GM13977 (cell line): ENCODE results near the gene GFRA3.
A peak's percentile ranks its signal among the peaks of the same experiment; 100 is the strongest.

Source experiments
- DNase-seq: peaks from one replicate; pipeline ENCODE4 v3.0.0; 2012; ENCODE audit warnings: low spot score
- in situ Hi-C: fragments of 300-500 bp; cut with MboI; formaldehyde crosslinking; loops from one replicate; pipeline ENCODE4 v1.12.0; 2022; ENCODE audit warnings: low sequenced_read_pairs, low pct_unique_long_range_greater_than_20kb, mixed read lengths, inconsistent platforms; ENCODE audit not compliant: unreplicated experiment
- TF ChIP-seq, protein P1 (sequence below): IDR thresholded peaks from 2 replicates; pipeline ENCODE4 v1.5.1; 2012; ENCODE audit warnings: mild to moderate bottlenecking, control low read depth; ENCODE audit not compliant: insufficient read depth; ENCODE audit errors: extremely low read depth, missing control alignments

Gene GFRA3

DNA sequence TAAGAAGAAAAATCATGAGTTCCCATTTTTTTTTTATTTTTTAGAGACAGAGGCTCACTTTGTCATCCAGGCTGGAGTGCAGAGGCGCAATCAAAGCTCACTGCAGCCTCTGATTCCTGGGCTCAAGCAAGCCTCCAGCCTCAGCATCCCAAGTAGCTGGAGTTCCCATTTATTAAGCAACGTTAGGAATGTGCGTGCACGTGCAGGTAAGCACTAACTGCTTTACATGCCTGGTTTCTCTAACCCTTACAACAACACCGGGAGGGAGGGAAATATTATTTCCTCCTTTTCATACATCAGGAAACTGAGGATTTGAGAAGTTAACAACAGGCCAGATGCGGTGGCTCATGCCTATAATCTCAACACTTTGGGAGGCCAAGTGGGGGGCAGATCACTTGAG, 45.0 kb downstream of the GFRA3 start:
- in situ Hi-C loops = no loop called here
- DNase-seq = no peak
- TF ChIP-seq, protein P1, sequence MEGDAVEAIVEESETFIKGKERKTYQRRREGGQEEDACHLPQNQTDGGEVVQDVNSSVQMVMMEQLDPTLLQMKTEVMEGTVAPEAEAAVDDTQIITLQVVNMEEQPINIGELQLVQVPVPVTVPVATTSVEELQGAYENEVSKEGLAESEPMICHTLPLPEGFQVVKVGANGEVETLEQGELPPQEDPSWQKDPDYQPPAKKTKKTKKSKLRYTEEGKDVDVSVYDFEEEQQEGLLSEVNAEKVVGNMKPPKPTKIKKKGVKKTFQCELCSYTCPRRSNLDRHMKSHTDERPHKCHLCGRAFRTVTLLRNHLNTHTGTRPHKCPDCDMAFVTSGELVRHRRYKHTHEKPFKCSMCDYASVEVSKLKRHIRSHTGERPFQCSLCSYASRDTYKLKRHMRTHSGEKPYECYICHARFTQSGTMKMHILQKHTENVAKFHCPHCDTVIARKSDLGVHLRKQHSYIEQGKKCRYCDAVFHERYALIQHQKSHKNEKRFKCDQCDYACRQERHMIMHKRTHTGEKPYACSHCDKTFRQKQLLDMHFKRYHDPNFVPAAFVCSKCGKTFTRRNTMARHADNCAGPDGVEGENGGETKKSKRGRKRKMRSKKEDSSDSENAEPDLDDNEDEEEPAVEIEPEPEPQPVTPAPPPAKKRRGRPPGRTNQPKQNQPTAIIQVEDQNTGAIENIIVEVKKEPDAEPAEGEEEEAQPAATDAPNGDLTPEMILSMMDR = no peak

DNA sequence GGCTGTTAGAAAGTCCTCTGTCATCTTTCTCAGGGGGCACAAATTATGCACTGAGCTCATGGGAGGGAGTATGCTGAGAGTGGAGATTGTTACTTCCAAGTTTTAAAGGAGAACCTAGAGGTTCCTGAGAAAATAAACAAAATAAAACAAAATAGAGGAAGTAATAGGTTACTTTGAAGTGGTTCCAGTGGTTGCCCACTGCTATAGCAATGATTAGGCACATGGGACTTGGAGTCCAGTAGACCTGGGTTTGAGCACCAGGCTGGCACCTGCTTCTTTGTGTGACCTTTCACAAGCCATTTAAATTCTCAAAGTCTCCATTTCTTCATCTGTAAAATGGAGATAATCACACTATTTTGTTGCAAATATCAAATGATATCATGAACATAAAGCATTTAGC, 47.5 kb downstream of the GFRA3 start:
- in situ Hi-C loops = no loop called here
- no peak for DNase-seq
- TF ChIP-seq, protein P1 = no peak

DNA sequence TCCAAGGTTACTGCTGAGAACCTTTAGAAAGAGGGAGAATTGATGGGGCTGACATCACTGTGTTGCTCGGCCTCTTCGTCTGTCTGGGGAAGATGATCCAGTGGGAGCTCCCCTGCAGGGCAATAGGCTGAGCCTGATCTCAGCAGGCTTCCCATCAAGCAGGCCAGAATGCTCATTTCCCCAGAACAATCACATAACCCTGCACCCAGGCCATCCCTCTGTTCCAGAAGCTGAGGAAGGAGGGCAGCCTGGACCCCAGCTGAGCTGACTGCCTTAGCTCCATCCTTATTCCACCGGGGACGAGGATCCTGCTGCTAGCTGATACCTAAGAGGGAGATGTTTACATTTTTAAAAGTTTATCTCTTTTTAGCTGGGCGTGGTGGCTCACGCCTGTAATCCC, 49.7 kb downstream of the GFRA3 start:
- in situ Hi-C loops = no loop called here
- TF ChIP-seq, protein P1 = no peak
- DNase-seq = no peak

DNA sequence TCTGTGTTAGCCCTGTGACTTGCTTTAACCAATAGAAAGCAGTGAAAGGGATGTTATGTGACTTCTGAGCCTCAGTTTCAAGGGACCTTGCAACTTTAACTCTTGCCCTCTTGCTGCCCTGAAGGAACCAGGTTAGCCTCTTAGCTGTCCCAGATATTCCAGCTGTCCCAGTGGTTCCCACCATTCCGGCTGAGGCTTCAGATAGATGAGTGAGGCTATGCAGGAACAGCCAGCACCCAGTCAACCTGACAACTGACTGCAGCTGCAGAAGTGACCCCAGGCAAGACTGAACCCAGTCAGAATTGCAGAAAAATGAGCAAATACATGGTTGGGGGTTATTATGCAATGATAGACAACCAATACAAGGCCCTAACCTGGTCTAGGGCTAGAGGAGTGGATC, 50.9 kb downstream of the GFRA3 start:
- in situ Hi-C loops = no loop called here
- DNase-seq = no peak
- TF ChIP-seq, protein P1 = no peak

DNA sequence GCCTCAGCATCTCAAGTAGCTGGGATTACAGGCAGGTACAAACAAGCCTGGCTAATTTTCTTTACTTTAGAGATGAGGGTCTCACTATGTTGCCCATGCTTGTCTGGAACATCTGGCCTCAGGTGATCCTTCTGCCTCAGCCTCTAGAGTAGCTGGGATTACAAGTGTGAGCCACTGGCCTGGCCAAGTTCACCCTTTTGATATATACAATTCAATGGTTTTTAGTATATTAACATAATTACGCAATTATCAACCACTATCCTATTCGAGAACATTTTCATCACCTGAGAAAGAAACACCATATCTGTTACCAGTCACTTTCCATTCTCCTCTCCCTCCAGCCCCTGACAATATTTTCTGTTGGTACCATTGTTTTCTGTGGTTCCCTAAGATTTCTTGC, 57.6 kb downstream of the GFRA3 start:
- TF ChIP-seq, protein P1 = no peak
- no peak for DNase-seq
- in situ Hi-C loops = no loop called here

DNA sequence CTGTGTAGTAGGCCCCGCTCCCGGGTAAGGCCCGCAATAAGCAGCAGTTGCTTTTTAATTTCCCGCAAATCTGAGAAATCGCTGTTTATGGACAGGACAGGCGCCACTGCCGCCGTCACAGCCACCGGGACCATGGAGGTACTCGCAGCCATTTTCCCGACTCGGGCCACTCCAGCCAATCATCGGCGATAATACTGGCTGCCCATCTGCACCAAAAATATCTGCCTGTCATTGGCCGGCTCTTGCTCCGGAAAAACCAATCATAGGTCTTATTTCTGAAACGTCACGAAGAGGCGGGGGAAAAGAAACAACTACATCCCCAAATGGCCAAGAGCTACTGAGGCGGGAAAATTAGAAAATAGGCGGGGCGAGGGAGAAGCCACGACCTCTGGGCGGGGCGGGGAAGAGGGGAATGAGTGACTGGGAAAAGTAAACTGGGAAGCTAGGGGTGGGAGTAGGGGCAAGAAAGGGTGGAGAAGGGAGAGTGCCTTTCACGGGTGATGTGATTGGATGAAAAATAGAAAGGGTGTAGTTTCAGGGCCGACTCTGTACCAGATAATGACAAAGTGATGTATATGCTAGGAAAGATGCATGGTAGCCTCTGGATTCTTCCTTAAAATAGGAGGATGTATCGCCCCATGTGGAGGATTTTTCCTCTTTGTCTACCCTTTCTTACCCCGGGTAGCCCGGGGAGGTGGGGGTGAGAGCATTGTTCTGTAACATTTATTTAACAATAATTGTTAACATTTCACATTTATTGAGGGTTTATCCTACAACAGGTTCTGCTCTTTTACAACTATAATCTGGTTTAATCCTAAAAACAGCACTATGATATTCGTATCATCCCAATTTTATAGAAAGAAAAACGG, 61.0 kb downstream of the GFRA3 start, which contains the start of gene CDC23:
CDC23 (minus strand) TSS at position 163 of the 869 bp plus-strand sequence; CDS start at position 152, 11 bp downstream.
- TF ChIP-seq, protein P1 = no peak
- peak; percentile 98 for DNase-seq
- in situ Hi-C loops = no loop called here

DNA sequence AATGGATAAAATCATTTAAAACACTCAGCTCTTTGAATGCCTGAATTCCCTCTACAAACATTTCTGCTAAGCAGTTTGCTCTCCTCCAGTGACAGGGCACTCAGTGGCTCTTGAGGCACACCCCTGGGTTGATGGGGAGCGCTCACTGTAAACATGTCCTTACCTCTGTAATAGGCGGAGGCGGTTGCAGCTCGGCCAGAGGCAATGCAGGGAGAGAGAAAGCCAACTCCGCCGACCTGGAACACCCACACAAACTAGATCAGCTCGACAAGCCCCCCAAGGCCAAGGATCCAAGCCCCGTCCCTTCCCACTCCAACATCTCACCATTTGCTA, 61.6 kb downstream of the GFRA3 start:
- DNase-seq = peak; percentile 20
- TF ChIP-seq, protein P1 = no peak
- in situ Hi-C loops = no loop called here
